GM18909 (cell line): ENCODE results near the gene FIS1.
"Not testable (repeated sequence)": the region's sequence is repeated elsewhere in the genome, so short reads cannot be mapped to it uniquely, and the experiment has no call there.

Source experiments
- ATAC-seq: cut with Tn5 transposase; IDR thresholded peaks from one replicate; pipeline ENCODE4 v1.9.1; 2021; ENCODE audit warnings: mild to moderate bottlenecking; ENCODE audit not compliant: unreplicated experiment, poor library complexity

Gene FIS1

GRCh38 chr7:101264102-101264706, 19.3 kb upstream of the FIS1 start:
- ATAC-seq = not testable (repeated sequence)

GRCh38 chr7:101258243-101258731, 13.4 kb upstream of the FIS1 start:
- ATAC-seq = no peak

DNA sequence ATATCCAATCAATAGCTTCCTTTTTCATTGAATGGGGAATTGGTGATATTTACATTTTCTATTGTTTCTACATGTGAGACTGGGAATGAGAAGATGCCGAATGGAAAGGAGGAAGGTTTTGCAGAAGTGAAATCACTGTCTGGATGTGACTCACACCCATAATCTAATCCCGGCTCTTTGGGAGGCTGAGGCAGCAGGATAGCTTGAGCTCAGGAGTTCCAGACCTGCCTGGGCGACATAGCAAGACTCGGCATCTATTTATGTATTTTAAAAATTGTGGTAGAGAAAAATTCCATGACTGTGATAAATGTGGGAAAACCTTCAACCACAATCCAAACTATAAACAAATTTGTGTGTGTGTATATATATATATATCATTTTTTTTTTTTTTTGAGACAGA, 10.9 kb upstream of the FIS1 start:
- no peak for ATAC-seq

DNA sequence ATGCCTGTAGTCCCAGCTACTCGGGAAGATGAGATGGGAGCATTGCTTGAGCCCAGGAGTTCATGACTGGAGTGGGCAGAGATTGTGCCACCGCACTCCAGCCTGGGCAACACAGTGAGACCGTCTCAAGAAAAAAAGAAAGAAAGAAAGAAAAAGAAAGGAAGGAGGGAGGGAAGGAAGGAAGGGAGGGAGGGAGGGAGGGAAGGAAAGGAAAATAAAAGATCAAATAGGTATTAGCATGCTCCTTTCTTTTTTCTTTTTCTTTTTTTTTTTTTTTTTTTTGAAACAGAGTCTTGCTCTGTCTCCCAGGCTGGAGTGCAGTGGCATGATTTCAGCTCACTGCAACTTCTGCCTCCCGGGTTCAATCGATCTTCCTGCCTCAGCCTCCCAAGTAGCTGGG, 8.3 kb upstream of the FIS1 start:
- not testable (repeated sequence) for ATAC-seq

DNA sequence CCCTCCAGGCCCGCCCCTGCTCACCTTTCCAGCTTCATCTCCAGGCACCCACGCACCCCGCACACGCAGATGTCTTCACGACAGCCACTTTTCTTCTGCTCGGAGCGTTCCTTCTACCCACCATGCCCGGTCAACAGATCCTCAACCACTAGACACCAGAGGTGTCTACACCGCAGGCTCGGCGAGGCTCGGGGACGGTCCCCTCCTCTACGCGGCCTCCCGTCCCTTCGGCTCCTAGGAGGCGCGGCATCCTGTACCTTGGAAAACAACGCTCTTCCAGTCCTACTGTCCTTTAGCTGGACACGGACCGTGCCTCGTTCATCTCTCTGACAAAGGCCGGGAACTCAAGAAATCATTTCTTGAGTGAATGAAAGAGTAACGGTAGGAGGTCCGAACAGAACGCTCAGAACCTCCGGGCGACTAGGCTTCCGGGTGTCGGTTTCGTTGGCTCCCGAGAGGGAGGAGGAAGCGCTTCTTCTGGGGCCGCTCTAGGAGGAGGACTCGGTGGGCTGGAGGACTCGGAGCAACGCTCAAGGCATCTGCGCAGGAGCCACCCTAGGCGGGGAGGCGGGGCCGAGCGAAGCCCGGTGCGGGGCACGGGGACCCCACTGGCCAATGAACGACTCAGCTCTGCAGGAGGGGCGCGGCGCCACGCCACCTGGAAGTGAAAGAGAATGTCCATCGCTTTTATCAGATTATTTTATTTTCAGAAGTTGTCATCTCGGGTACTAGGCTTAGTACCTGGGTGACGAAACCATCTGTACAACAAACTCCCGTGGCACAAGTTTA, 7.2 kb upstream of the FIS1 start:
- peak; percentile 99 for ATAC-seq

DNA sequence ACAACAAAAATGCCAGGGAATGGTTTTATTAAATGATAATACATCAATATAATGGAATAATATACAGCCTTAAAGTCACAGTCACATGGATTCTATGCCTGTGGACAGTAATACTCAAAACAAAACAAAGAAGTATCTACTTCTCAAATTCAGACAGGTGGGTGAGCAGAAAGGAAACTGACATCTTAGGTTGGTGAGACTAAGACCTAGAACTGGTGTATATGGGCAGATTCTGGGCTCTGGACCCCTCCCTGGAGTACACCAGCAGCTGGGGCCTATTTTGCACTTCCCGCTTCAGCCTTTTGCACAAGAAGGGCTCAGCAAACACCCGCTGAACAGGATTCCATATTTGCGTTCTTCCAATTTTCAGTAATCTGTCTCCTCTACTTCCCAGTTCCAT, 5.4 kb upstream of the FIS1 start:
- ATAC-seq = no peak

DNA sequence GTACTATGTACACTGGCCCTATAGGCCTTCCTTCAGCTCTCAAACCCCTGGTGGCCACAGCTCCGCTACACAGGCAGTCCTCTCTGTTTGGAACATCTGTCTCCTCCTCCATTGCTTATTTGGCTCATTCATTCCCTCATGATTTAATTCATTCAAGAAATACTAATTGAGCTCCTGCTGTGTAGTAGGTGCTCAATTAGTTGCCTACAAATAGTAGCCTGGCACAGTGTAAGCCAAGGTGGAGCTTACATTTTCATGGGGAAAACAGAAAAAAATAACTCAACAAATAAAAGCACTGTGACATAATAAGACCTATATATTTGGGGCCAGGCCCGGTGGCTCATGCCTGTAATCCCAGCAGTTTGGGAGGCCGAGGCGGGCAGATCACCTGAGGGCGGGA, 3.4 kb upstream of the FIS1 start:
- ATAC-seq = no peak

DNA sequence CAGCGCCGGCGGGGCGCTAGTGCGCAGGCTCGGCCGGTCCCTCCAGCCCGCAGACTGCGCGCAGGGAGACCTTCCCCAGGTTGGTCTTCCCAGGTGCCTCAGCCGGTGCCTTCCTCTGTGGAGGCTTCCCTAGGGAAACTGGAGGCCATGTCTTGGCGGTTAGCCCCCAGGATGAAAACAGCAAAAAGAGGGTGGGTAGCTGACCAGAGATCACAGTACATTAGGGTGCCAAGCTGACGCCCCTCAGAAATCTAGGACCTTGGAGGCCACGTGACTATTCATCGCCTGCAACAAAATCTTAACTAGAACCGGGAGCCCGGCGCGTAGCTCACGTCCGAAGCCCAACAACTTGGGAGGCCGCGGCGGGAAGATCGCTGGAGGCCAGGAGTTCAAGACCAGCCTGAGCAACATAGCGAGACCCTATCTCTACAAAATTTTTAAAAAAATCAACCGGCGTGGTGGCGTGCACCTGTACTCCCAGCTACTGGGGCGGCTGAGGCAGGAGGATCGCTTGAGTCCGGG, 327 bp upstream of the FIS1 start:
- no peak for ATAC-seq

- ATAC-seq = no peak
Observed at GRCh38 chr7:101243646-101244374, 1.1 kb downstream of the FIS1 start.

GRCh38 chr7:101241443-101242349, 3.2 kb downstream of the FIS1 start:
- ATAC-seq = no peak

DNA sequence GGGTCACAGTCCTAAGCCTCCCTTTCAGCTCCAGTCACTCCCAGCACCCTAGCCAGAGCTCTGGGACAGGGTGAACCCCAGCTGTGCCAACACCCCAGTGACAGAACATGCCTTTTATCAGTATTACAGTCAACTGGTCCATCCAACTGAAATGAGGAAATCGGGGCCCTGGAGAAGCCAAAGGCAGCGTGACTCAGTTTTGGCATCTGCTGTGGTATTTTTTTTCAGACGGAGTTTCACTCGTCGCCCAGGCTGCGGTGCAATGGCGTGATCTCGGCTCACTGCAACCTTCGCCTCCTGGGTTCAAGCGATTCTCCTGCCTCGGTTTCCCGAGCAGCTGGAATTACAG, 3.9 kb downstream of the FIS1 start:
- no peak for ATAC-seq

GRCh38 chr7:101240226-101241014, 4.5 kb downstream of the FIS1 start:
- no peak for ATAC-seq

GRCh38 chr7:101239951-101240220, 5.0 kb downstream of the FIS1 start:
- ATAC-seq = no peak

GRCh38 chr7:101239191-101239950, 5.5 kb downstream of the FIS1 start:
- ATAC-seq = no peak

- no peak for ATAC-seq
Observed at GRCh38 chr7:101238226-101239182, 6.4 kb downstream of the FIS1 start.

GRCh38 chr7:101237206-101238067, 7.4 kb downstream of the FIS1 start, which contains the start of gene CLDN15:
CLDN15 (minus strand) TSS chr7:101237802; CDS start chr7:101237581, 221 bp downstream.
- ATAC-seq = no peak
